PC-3 (cell line): ENCODE data around the gene IFNA2. TPM values are rescaled to one million over a fixed set of nuclear protein-coding genes. Genes with fewer than 3 reads are reported as not detected.

ENCODE experiments used
- ATAC-seq: fragments of 200-7000 bp; cut with Tn5 transposase; 2 replicates; pipeline ENCODE4 v1.9.1; 2020; ENCODE audit warnings: mild to moderate bottlenecking, moderate library complexity
- BruUV-seq: library from RNA; stranded (reverse); fragments of 400-500 nt; replicated peaks from 2 replicates; lab custom pipeline; 2021; lab: Mats Ljungman, UMichigan
- CTCF ChIA-PET: fragments of 300-600 bp; sonication (Branson Sonifier 250); formaldehyde crosslinking; loops from one replicate; lab custom pipeline; 2022; ENCODE audit warnings: antibody characterized with exemption; lab: Charles Lee
- POLR2A ChIA-PET: fragments of 300-600 bp; sonication (Branson Sonifier 250); formaldehyde crosslinking; loops from one replicate; lab custom pipeline; 2022; ENCODE audit warnings: antibody characterized with exemption; ENCODE audit not compliant: unreplicated experiment; lab: Charles Lee
- DNase-seq: peaks from one replicate; pipeline ENCODE4 v3.0.0-alpha.2; 2015
- H2AFZ ChIP-seq: fragments of 300-600 bp; sonication (generic); 2 replicates; pipeline ENCODE4 v1.6.0; 2016; ENCODE audit warnings: antibody characterized with exemption, low read length
- H3F3A ChIP-seq: fragments of 300-600 bp; sonication (generic); one replicate; pipeline ENCODE4 v1.6.0; 2017; ENCODE audit warnings: antibody characterized with exemption, low read length, control low read depth, mild to moderate bottlenecking; ENCODE audit not compliant: unreplicated experiment
- H3K27ac ChIP-seq: fragments of 300-600 bp; sonication (generic); 2 replicates; pipeline ENCODE4 v1.5.1; 2016; ENCODE audit warnings: mild to moderate bottlenecking, low read length
- H3K27me3 ChIP-seq: fragments of 300-600 bp; sonication (generic); 2 replicates; pipeline ENCODE4 v1.6.1; 2016; ENCODE audit warnings: low read length, mixed read lengths
- H3K36me3 ChIP-seq: fragments of 300-600 bp; sonication (generic); 2 replicates; pipeline ENCODE4 v1.6.1; 2016; ENCODE audit warnings: low read depth, mixed run types, low read length, mixed read lengths
- H3K4me1 ChIP-seq: fragments of 300-600 bp; sonication (generic); 2 replicates; pipeline ENCODE4 v1.5.1; 2016; ENCODE audit warnings: low read length; ENCODE audit not compliant: insufficient read depth
- H3K4me2 ChIP-seq: fragments of 300-600 bp; sonication (generic); 2 replicates; pipeline ENCODE4 v1.6.0; 2016; ENCODE audit warnings: low read length
- H3K4me3 ChIP-seq: fragments of 300-600 bp; sonication (generic); 2 replicates; pipeline ENCODE4 v1.5.1; 2016; ENCODE audit warnings: mild to moderate bottlenecking, low read length, mixed read lengths
- H3K79me2 ChIP-seq: fragments of 300-600 bp; sonication (generic); 2 replicates; pipeline ENCODE4 v1.6.1; 2017; ENCODE audit warnings: low read length, mixed read lengths
- H3K9ac ChIP-seq: fragments of 300-600 bp; sonication (generic); 2 replicates; pipeline ENCODE4 v1.6.0; 2016; ENCODE audit warnings: mild to moderate bottlenecking, low read length
- H3K9me2 ChIP-seq: fragments of 300-600 bp; sonication (generic); replicated peaks from 2 replicates; pipeline ENCODE4 v1.6.1; 2016; ENCODE audit warnings: mixed run types, low read length, mixed read lengths
- H3K9me3 ChIP-seq: fragments of 300-600 bp; sonication (generic); 2 replicates; pipeline ENCODE4 v1.6.1; 2016; ENCODE audit warnings: low read length, mixed read lengths
- H4K20me1 ChIP-seq: fragments of 300-600 bp; sonication (generic); 2 replicates; pipeline ENCODE4 v1.6.1; 2016; ENCODE audit warnings: low read length, mixed read lengths
- CTCF ChIP-seq: fragments of 300-600 bp; sonication (generic); conservative IDR thresholded peaks from 2 replicates; pipeline ENCODE4 v1.5.1; 2017; ENCODE audit warnings: antibody characterized with exemption, low read depth, mild to moderate bottlenecking, low read length
- EZH2 ChIP-seq: fragments of 300-600 bp; sonication (generic); IDR thresholded peaks from one replicate; pipeline ENCODE4 v1.6.1; 2017; ENCODE audit warnings: antibody characterized with exemption, mild to moderate bottlenecking, low read length; ENCODE audit not compliant: unreplicated experiment
- EZH2phosphoT487 ChIP-seq: fragments of 300-600 bp; sonication (generic); IDR thresholded peaks from 2 replicates; pipeline ENCODE4 v1.6.1; 2018; ENCODE audit warnings: mild to moderate bottlenecking, antibody characterized with exemption, low read length, borderline replicate concordance
- intact Hi-C: fragments of 100-400 bp; cut with micrococcal nuclease; formaldehyde crosslinking; loops from 2 replicates; pipeline ENCODE4 v1.9.0; 2023
- total RNA-seq: library from RNA; depleted of rRNA; stranded (reverse); fragments of >200 nt; gene quantifications from 2 replicates; pipeline ENCODE4 v1.2.3, GENCODE V29; 2014

Gene IFNA2
- total RNA-seq, 1 experiment from 2014 or later = not detected

GRCh38 chr9:21432672-21433425 lies 47.7 kb upstream of the IFNA2 start:
- no peak overlapping the region for H3K4me3 ChIP-seq
- no peak overlapping the region for H3K9ac ChIP-seq
- H3F3A ChIP-seq = no peaks in the 10 kb centered on the region
- no peaks in the 10 kb centered on the region for H3K4me1 ChIP-seq
- no peak for TF ChIP-seq EZH2
- ChIA-PET POLR2A (no interaction called here), CTCF (interaction anchor here (0.6 kb wide), 1 partner anchor 15 kb away, joined by 3 read pairs; no protein-coding TSS in a partner anchor)
- no TSS peak for BruUV-seq
- intact Hi-C loops = no loop called here
- H3K4me2 ChIP-seq = no peak overlapping the region
- no peaks in the 10 kb centered on the region for H3K9me2 ChIP-seq
- H3K79me2 ChIP-seq = no peaks in the 10 kb centered on the region
- H3K36me3 ChIP-seq = no peaks in the 10 kb centered on the region
- ATAC-seq (no peak), DNase-seq (no peak)
- no peaks in the 10 kb centered on the region for H3K27me3 ChIP-seq
- H3K27ac ChIP-seq = no peak overlapping the region
- no peaks in the 10 kb centered on the region for H4K20me1 ChIP-seq
- H2AFZ ChIP-seq = no peak overlapping the region
- H3K9me3 ChIP-seq = no peaks in the 10 kb centered on the region

- no peaks in the 10 kb centered on the region for H3K4me1 ChIP-seq
- no peaks in the 10 kb centered on the region for H3K9me2 ChIP-seq
- no peak overlapping the region for H3K9ac ChIP-seq
- POLR2A ChIA-PET = no interaction called here
- H3K27ac ChIP-seq = no peak overlapping the region
- no peak overlapping the region for H3K4me3 ChIP-seq
- H3F3A ChIP-seq = no peaks in the 10 kb centered on the region
- TF ChIP-seq CTCF (no peak), EZH2phosphoT487 (no peak), EZH2 (no peak)
- no peaks in the 10 kb centered on the region for H3K27me3 ChIP-seq
- DNase-seq = no peak
- no peaks in the 10 kb centered on the region for H3K9me3 ChIP-seq
- intact Hi-C loops = no loop called here
- no peaks in the 10 kb centered on the region for H4K20me1 ChIP-seq
- H3K79me2 ChIP-seq = no peaks in the 10 kb centered on the region
- no peak overlapping the region for H2AFZ ChIP-seq
- H3K36me3 ChIP-seq = no peaks in the 10 kb centered on the region
- CTCF ChIA-PET = no interaction called here
- BruUV-seq = no TSS peak
- no peak overlapping the region for H3K4me2 ChIP-seq
- ATAC-seq = no peak
These were observed 44.0 kb upstream of the IFNA2 start for GRCh38 chr9:21429191-21429590.

GRCh38 chr9:21428235-21428634 lies 43.0 kb upstream of the IFNA2 start:
- Histone ChIP-seq H3K4me2 (no peak overlapping the region), H3K4me3 (no peak overlapping the region)
- intact Hi-C loops = no loop called here

More at GRCh38 chr9:21428235-21428634, 43.0 kb upstream of the IFNA2 start:
- no peaks in the 10 kb centered on the region for H3K4me1 ChIP-seq
- H4K20me1 ChIP-seq = no peaks in the 10 kb centered on the region
- BruUV-seq = no TSS peak
- no peak overlapping the region for H3K9ac ChIP-seq
- ChIA-PET CTCF (no interaction called here), POLR2A (no interaction called here)
- ATAC-seq = no peak
- no peaks in the 10 kb centered on the region for H3K9me2 ChIP-seq
- no peak overlapping the region for H2AFZ ChIP-seq
- no peaks in the 10 kb centered on the region for H3K36me3 ChIP-seq
- no peaks in the 10 kb centered on the region for H3K79me2 ChIP-seq
- no peaks in the 10 kb centered on the region for H3K27me3 ChIP-seq
- DNase-seq = no peak
- no peak for TF ChIP-seq CTCF
- no peak for TF ChIP-seq EZH2phosphoT487
- no peaks in the 10 kb centered on the region for H3K9me3 ChIP-seq
- no peak overlapping the region for H3K27ac ChIP-seq
- H3F3A ChIP-seq = no peaks in the 10 kb centered on the region
